Measurements from ENCODE around the gene ELN. TPM values are rescaled to one million over a fixed set of nuclear protein-coding genes. Genes with fewer than 3 reads are reported as not detected.

ELN gene
- total RNA-seq, 4 donors from 2014 or later, result 29.0 to 65.7 (median 50.8) TPM

DNA sequence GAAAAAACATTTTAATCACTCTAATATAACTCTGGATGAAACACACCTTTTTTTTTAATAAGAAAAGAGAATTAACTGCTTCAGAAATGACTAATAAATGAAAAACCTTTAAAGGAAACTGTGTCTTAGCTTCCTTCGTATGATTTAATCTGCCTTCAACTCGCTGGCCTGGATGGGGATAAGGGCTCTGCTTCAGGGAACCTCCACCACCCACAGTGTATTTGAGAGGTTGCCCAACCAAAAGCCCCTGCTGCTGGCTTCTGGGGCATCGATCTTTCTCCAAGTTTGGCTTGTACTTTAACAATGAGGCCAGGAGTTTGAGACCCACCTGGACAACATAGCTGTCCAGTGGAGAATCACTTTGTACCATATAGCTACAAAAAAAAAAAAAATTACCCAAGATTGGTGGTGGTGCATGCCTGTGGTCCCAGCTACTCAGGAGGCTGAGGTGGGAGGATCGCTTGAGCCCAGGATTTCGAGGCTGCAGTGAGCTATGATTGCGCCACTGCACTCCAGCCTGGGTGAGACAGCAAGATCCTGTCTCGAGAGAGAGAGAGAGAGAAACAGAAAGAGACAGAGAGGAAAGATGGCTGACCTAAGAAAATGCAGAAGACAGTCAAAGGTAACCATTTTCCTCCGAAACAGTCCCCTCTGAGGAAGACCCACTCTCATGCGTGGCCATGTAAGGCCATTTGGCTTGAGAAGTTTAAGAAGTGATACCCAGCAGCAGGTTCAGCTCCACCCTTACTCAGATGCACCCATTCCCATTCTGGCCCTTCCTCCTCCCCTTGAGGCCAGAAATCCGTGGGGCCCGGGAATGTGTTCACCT lies 42.0 kb downstream of the ELN start:
- TF ChIP-seq, protein P1, sequence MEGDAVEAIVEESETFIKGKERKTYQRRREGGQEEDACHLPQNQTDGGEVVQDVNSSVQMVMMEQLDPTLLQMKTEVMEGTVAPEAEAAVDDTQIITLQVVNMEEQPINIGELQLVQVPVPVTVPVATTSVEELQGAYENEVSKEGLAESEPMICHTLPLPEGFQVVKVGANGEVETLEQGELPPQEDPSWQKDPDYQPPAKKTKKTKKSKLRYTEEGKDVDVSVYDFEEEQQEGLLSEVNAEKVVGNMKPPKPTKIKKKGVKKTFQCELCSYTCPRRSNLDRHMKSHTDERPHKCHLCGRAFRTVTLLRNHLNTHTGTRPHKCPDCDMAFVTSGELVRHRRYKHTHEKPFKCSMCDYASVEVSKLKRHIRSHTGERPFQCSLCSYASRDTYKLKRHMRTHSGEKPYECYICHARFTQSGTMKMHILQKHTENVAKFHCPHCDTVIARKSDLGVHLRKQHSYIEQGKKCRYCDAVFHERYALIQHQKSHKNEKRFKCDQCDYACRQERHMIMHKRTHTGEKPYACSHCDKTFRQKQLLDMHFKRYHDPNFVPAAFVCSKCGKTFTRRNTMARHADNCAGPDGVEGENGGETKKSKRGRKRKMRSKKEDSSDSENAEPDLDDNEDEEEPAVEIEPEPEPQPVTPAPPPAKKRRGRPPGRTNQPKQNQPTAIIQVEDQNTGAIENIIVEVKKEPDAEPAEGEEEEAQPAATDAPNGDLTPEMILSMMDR (IDR thresholded peaks at IDR 0.05), result no peak
- no peak for TF ChIP-seq POLR2A (IDR thresholded peaks at IDR 0.05)
- Histone ChIP-seq H3K9me3 (no peaks in the 10 kb centered on the region), H3K4me1 (no peaks in the 10 kb centered on the region), H3K27me3 (no peaks in the 10 kb centered on the region), H3K36me3 (no peaks in the 10 kb centered on the region), H3K4me3 (replicated peaks in 1 of 3) (no peak overlapping the region), H3K27ac (no peak overlapping the region)
- WGBS, 2 donors, result 81 to 82% methylated on average over 11 of the region's 11 CpGs
- no peak for DNase-seq
- intact Hi-C loops (cut with DNase I), result loop anchor here (5.0 kb wide), 2 partner anchors 112 to 332 kb away; no protein-coding TSS in a partner anchor

DNA sequence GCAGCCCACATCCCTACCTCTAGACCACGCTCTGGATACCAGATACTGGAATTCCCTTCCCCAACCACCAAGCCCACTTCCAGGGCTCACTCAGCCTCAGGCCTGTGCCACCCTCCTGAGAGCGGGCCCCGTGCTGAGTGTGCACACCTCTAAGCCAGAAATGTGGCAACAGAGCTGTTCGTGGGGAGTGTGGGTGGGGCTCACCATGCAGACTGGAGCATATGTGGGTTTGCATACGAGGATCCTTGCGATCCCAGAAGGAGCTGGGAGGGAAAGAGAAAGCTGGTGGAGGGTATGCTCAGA lies 42.6 kb downstream of the ELN start:
- TF ChIP-seq, protein P1 (IDR thresholded peaks at IDR 0.05), result no peak
- TF ChIP-seq POLR2A (IDR thresholded peaks at IDR 0.05), result no peak
- Histone ChIP-seq H3K27me3 (no peaks in the 10 kb centered on the region), H3K27ac (no peak overlapping the region), H3K36me3 (no peaks in the 10 kb centered on the region), H3K9me3 (no peaks in the 10 kb centered on the region), H3K4me3 (replicated peaks in 1 of 3) (no peak overlapping the region), H3K4me1 (no peaks in the 10 kb centered on the region)
- intact Hi-C loops (cut with DNase I), result no loop called here
- DNase-seq, result no peak
- WGBS, 2 donors, result 68 to 80% methylated on average over 6 of the region's 6 CpGs

DNA sequence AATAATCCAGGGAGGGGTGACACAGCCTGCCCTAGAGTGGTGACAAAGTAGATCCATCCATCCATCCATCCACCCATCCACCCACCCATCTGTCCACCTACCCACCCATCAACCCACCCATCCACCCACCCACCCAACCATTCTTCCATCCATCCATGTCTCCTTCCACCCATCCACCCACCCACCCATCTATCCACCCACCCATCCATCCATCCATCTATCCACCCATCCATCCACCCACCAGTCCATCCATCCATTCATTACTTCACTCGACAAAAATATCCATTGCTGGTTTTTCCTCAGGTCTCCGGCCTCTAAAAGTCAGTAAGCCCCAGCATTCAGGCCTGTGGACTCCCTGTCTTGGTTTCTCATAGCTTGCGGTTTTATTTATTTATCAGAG lies 43.1 kb downstream of the ELN start:
- H3K36me3 ChIP-seq, result no peaks in the 10 kb centered on the region
- TF ChIP-seq, protein P1 (IDR thresholded peaks at IDR 0.05), result no peak
- no peak for TF ChIP-seq POLR2A (IDR thresholded peaks at IDR 0.05)
- intact Hi-C loops (cut with DNase I), result no loop called here
- H3K27ac ChIP-seq, result no peak overlapping the region
- H3K9me3 ChIP-seq, result no peaks in the 10 kb centered on the region
- H3K4me3 ChIP-seq (replicated peaks in 1 of 3), result no peak overlapping the region
- 90 to 100% methylated on average over 3 of the region's 3 CpGs for WGBS, 2 donors
- DNase-seq, result no peak
- no peaks in the 10 kb centered on the region for H3K4me1 ChIP-seq
- no peaks in the 10 kb centered on the region for H3K27me3 ChIP-seq

DNA sequence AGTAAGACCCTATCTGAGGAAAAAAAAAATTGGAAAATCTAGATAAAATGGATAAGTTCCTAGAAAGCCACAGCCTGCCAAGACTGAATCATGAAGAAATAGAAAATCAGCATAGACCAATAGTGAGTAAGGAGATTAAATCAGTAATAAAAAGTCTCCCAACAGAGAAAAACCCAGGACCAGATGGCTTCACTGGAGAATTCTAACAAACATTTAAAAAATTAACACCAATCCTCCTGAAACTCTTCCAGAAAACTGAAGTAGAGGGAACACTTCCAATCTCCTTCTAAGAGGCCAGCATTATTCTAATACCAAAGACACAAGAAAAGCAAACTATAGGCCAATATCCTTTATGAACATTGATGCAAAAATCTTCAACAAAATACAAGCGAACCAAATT lies 46.8 kb downstream of the ELN start:
- Histone ChIP-seq H3K36me3 (no peaks in the 10 kb centered on the region), H3K4me3 (replicated peaks in 1 of 3) (no peak overlapping the region), H3K4me1 (no peaks in the 10 kb centered on the region), H3K9me3 (no peaks in the 10 kb centered on the region), H3K27ac (no peak overlapping the region), H3K27me3 (no peaks in the 10 kb centered on the region)
- TF ChIP-seq POLR2A (IDR thresholded peaks at IDR 0.05), result no peak
- TF ChIP-seq, protein P1 (IDR thresholded peaks at IDR 0.05), result no peak
- DNase-seq, result no peak
- intact Hi-C loops (cut with DNase I), result no loop called here
- 81 to 90% methylated on average over 1 of the region's 1 CpG for WGBS, 2 donors

DNA sequence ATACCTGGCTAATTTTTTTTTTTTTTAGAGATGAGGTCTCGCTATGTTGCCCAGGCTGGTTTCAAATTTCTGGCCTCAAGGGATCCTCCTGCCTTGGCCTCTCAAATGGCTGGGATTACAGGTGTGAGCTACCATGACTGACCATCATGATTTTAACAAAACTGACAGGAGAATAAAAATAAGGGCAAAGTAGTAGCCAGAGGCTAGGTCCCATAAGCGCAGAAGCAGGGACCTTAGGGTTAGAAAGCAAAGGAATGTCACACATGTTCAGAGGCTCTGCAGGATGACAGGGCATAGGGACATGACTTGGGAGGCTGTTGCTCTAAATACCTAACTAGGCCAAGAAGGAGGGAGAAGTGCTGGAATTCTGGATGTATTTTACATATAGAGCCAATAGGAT lies 50.5 kb downstream of the ELN start:
- Histone ChIP-seq H3K27me3 (no peaks in the 10 kb centered on the region), H3K27ac (no peak overlapping the region), H3K9me3 (no peaks in the 10 kb centered on the region), H3K4me1 (no peaks in the 10 kb centered on the region), H3K36me3 (no peaks in the 10 kb centered on the region), H3K4me3 (replicated peaks in 1 of 3) (no peak overlapping the region)
- WGBS, 2 donors, result 98 to 100% methylated on average over 2 of the region's 2 CpGs
- TF ChIP-seq, protein P1 (IDR thresholded peaks at IDR 0.05), result no peak
- TF ChIP-seq POLR2A (IDR thresholded peaks at IDR 0.05), result no peak
- intact Hi-C loops (cut with DNase I), result no loop called here
- no peak for DNase-seq

Measured in thyroid gland (tissue), 4 donors.